A375 (cell line): ENCODE results near the gene UBFD1. TPM values are rescaled to one million over a fixed set of nuclear protein-coding genes. Genes with fewer than 3 reads are reported as not detected.

Experiments
- total RNA-seq: library from RNA; depleted of rRNA; stranded (reverse); fragments of >200 nt; shearing (Covaris generic); gene quantifications from 2 replicates; pipeline ENCODE4 v1.2.3, GENCODE V29; 2014; rRNA removed

UBFD1 gene, protein sequence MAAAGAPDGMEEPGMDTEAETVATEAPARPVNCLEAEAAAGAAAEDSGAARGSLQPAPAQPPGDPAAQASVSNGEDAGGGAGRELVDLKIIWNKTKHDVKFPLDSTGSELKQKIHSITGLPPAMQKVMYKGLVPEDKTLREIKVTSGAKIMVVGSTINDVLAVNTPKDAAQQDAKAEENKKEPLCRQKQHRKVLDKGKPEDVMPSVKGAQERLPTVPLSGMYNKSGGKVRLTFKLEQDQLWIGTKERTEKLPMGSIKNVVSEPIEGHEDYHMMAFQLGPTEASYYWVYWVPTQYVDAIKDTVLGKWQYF
- 85.3 and 88.8 TPM in 2 replicates for total RNA-seq

DNA sequence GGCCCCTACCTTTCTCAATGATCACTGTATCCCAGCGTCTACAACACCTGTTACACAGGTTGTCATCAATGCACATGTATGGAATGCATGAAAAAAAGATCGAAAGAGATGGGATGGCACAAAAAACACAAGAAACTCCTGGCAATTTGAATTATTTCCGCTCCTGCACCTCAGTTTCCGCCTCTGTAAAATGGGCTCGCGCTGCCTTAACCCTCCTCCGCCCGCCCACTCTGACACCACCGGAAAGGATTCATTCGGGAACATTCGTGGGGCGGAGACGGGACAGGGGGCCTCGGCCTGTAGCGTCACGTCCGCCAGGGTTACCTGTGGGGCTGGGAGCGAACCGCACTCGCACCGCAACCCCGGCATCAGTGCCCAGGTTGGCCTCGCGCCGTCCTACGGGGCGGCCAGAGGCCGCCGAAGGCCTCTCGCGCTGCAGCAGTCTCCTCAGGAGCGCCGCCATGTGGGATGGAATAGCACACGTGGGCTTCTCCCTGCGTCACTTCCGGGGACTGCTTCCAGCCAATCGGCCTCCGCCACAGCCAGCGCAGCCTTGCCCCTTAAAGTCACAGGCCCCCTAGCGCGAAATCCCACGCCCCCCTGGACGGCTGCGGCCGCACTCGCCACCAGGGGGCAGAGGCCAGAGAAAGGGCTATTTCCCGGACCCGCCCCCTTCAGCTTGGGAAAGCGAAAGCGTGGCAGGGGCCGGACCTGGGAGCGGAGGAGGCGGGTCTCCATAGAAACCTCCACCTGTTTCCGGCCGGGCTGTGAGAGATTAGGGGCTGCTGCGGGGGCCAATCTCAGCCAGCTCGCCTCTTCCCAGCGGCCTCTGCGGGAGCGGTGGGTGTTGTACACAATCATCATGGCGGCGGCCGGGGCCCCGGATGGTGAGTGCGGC lies at the start of gene UBFD1, which contains the start of gene EARS2:
Gene UBFD1, plus strand, starts transcription at position 847 of the 898 bp plus-strand sequence. Its CDS starts 16 bp downstream, at position 863.
Gene EARS2, minus strand, starts transcription at position 470 of the 898 bp plus-strand sequence. Its CDS starts 7 bp downstream, at position 463.

DNA sequence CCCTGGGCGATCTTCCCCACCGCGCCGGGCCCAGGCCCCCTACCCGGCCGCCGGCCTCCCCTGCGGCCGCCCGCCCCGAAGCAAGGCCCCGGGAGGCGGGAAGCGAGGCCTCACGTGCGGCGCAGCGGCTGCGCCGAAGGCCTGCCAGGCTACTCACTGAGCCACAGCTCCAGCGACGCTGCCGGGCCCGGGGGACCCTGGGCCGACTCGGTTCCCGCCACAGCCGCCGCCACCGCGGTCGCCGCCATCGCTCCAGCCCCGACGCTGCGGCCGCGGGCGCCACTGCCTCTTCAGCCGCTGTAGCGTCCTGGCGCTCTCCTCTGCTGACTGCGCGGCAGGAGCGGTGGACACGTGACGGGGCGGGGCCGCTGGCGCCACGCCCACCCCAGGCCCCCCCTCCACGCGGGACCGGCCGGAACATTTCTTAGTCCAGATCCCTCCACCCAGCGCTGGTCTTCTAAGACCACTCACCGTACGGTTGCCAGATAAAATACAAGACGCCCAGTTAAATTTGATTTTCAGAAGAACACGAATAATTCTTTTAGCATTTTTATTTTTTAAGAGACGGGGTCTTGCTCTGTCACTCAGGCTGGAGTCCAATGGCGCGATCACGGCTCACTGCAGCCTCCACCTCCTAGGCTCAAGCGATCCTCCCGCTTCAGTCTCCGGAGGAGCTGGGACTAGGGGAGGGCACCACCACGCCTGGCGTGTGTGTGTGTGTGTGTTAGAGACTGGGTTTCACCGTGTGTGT lies 47.2 kb upstream of the UBFD1 start, which contains the start of gene GGA2:
Gene GGA2, minus strand, starts transcription at position 331 of the 751 bp plus-strand sequence. Its CDS starts 83 bp downstream, at position 248.

DNA sequence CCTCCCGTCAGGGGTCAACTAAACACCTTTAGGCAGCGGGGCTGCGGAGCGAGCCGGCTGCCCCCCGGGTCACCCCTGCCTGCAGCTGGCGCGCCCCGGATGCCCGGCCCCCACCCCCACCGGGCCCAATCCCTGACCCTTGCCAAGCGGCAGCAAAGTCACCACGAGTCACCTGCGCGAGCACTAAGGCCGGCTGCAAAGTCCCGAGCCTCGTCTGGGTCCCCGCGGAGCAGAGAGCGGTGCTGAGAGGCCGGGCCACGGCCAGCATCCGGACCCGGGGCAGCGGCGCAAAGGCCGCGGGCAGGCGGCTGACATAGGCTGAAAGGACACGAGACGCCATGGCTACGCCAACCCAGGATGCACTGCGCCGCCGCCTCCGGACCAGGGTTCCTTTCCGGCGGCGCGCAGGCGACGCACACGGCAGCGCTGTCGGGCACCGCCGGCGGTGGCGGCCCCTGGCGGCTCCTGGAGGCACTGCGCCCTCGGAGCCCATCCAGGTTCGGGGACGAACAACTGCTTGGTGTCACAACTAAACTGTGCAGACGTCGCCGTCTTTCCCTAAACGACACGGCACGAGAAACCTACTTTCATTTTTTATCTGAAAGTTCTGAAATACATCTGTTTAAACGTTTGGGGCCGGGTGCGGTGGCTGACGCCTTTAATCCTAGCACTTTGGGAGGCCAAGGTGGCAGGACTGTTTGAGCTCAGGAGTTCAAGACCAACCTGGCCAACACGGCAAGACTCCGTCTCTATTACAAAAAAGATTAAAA lies 38.6 kb downstream of the UBFD1 start, which contains the start of gene NDUFAB1:
Gene NDUFAB1, minus strand, starts transcription at position 366 of the 770 bp plus-strand sequence. Its CDS starts 26 bp downstream, at position 340.

Other genes with a start within 250 kb of the UBFD1 start
- gene COG7, start 104.5 kb upstream of the UBFD1 start, total RNA-seq: 17.9 and 18.0 TPM in 2 replicates
- 39.4 and 42.4 TPM in 2 replicates for gene GGA2, start 47.2 kb upstream of the UBFD1 start, total RNA-seq
- 42.3 and 57.8 TPM in 2 replicates for gene EARS2, start 377 bp upstream of the UBFD1 start, total RNA-seq
- gene NDUFAB1, start 38.6 kb downstream of the UBFD1 start, total RNA-seq: 195 and 197 TPM in 2 replicates
- 10.7 and 13.7 TPM in 2 replicates for gene PALB2, start 83.6 kb downstream of the UBFD1 start, total RNA-seq
- gene DCTN5, start 83.7 kb downstream of the UBFD1 start, total RNA-seq: 33.6 and 36.0 TPM in 2 replicates
- gene PLK1, start 121.2 kb downstream of the UBFD1 start, total RNA-seq: 67.6 and 86.8 TPM in 2 replicates
- not detected in 2 replicates for gene ERN2, start 155.5 kb downstream of the UBFD1 start, total RNA-seq
- not detected in 2 replicates for gene CHP2, start 197.3 kb downstream of the UBFD1 start, total RNA-seq